Germinal center (tissue), 1 donor: Measurements from ENCODE around the gene IGSF10.
A peak's percentile ranks its signal among the peaks of the same experiment; 100 is the strongest.

Experiments
- DNase-seq: peaks from one replicate; pipeline ENCODE4 v3.0.0; 2012; ENCODE audit warnings: mixed read lengths, low spot score

Gene IGSF10

GRCh38 chr3:151460228-151460627, 633 bp downstream of the IGSF10 start:
- DNase-seq, result no peak

DNA sequence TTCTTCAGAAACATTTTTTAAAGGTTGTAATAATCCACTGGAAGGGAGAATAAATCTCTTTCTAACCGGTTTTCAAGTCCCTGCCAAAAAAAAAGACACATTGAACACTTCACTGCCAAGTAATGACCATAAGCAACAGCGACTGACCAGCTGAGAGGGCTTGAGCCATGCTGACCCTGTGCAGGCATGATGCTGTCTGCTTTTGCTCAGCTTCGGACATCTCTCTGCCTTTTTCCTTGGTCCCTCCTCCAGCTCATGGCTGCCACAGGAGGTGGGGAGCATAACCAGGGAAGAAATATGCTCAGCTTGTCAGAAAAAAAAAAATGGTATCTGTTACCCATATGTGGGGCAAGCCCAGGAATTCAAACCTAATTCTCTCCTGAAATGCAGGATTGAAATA, 1.5 kb downstream of the IGSF10 start:
- DNase-seq, result no peak

GRCh38 chr3:151456065-151456464, 4.8 kb downstream of the IGSF10 start:
- no peak for DNase-seq

DNA sequence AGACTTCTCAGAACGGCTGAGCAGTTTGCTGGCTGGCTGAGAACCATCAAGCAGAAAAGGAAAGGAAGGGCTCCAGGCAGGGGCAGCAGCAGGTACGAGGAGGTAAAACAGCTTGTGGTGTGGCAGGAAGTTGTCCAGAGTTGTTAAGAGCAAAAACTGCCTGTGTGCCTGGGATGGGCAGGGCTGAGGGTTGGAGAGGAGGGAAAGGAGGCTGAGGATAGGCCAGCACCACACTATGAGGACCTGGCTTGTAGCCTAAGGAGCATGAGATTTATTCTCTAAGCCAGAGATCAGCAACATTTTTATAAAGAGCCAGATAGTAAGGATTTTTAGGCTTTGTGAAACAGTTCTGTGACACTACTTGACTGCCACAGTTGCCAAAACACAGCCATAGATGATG, 8.0 kb downstream of the IGSF10 start:
- DNase-seq, result no peak

GRCh38 chr3:151452368-151452767, 8.5 kb downstream of the IGSF10 start:
- DNase-seq, result no peak

- DNase-seq, result no peak
Measured at GRCh38 chr3:151446002-151446340, 14.9 kb downstream of the IGSF10 start.

DNA sequence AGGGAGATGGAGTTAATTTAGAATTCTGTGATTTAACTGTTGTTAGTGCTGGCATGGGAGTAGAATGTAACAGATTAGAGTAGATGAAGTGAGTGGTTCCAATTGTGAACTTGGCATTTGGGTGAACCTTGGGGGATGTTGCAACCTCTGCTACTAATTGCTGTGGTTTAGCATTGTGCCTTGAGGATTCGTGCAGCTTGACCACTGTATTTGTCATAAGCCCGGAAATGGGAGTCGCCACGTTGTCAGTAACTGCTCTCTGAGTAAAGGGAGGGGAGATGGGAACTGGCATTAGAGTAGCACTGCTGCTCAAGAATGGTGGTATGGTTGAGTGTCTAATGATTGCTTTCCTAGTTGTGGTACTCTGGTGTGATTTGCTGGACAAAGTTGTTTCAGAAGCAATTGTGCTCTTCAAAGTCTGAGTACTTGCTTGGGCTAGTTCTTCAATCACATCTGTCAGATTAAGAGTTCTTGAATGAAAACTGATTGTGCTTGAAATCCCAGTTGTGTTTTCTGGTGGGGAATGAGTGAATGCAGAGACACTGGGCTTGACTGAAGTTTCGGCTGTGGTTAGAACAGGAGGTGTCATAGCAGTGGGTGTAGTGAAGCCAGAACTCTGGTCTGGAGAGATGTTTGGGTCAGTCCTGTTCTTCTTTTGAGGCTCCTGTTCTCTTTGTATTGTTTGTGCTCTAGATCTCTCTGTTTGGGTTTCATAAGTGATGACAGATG, 15.4 kb downstream of the IGSF10 start:
- DNase-seq, result no peak

- DNase-seq, result no peak
Measured at GRCh38 chr3:151443583-151443982, 17.3 kb downstream of the IGSF10 start.

GRCh38 chr3:151440940-151441339, 19.9 kb downstream of the IGSF10 start:
- DNase-seq, result no peak

- DNase-seq, result peak; percentile 75
Measured at GRCh38 chr3:151439652-151440125, 21.2 kb downstream of the IGSF10 start.

GRCh38 chr3:151437906-151438305, 23.0 kb downstream of the IGSF10 start:
- DNase-seq, result no peak

- no peak for DNase-seq
Measured at GRCh38 chr3:151436675-151437446, 24.0 kb downstream of the IGSF10 start.

DNA sequence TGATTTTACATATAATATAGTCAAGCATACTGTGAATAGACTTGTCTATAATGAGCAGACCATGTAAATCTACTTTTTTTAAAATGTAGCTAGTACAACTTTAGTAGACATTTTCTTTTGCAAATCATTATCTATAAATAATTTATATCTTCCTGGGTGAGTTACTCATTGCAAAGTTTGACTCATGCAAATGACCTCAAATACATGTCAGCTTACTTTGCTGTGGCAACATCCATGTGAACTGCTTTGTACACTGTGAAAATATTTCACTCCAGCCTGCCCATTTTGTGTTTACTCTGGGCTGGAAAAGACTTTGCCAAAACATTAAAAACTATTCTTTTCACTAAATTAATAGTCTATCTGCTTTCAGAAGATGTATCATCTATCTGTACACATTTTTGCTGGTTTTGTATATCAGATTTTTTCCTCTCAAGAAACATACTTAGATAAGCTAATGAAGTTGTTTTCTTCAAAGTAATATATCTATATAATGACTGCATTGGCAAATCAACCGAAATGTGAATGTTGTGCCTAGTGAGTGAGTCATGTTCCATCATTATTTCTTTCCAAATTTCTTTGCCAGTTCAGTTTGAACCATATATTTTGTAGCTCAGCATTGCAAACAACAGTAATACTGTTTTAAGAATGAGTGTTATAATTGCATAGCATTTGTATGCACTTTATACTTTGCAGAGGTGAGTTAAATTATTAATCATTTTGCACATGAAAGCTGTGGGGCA, 26.5 kb downstream of the IGSF10 start:
- DNase-seq, result peak; percentile 19

DNA sequence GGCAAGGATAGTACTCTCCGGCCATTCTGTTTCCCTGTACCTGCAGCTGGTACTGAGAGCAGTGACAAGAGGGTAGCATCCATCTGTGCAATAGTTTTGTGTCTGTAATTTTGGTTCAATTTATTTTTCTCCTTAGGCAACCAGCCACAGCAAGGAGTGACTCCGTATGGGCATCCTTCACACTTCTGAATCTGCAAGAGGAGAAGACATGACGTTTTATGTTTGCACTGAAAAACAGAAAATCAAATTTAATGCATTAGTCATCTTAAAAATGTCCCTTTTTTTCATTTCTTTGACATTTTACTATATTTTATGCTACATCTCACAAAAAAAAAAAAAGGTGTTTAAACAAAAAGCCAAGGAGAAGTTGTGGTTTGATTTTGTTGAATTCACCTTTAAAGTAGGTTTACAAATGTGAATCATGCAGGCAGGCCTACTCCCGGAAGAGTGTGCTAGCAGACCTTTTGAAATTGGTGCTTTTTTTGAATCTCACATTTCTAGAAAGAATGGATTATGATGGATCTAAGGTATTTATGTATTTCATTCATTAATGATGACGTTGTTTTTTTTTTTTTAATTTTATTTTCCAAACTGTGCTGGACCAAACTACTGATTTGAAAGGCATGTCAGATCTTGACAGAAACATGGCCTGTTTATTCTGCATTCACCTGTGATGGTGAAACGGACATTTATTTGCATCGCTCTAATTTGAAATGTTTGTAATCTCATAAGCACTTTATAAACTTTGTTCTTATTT, 28.1 kb downstream of the IGSF10 start:
- DNase-seq, result no peak

- DNase-seq, result no peak
Measured at GRCh38 chr3:151431940-151432339, 28.9 kb downstream of the IGSF10 start.

- DNase-seq, result no peak
Measured at GRCh38 chr3:151430821-151431484, 29.9 kb downstream of the IGSF10 start.

GRCh38 chr3:151428386-151428785, 32.5 kb downstream of the IGSF10 start:
- DNase-seq, result no peak

DNA sequence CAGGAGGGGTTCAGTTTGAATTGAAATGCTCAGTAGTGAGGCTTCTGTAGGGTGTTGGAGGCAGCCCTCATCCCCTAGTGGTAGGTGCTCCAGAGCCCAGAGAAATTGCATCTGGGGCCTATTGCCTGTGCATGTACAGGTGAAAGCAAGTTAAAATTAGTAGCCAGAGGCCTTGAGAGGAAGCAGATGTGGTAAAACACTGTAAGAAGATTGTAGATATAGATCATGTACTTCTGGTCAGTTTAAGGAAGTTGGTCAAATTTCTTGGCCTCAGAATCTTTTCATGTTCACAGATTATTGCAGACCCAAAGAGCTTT, 34.6 kb downstream of the IGSF10 start:
- peak; percentile 42 for DNase-seq

DNA sequence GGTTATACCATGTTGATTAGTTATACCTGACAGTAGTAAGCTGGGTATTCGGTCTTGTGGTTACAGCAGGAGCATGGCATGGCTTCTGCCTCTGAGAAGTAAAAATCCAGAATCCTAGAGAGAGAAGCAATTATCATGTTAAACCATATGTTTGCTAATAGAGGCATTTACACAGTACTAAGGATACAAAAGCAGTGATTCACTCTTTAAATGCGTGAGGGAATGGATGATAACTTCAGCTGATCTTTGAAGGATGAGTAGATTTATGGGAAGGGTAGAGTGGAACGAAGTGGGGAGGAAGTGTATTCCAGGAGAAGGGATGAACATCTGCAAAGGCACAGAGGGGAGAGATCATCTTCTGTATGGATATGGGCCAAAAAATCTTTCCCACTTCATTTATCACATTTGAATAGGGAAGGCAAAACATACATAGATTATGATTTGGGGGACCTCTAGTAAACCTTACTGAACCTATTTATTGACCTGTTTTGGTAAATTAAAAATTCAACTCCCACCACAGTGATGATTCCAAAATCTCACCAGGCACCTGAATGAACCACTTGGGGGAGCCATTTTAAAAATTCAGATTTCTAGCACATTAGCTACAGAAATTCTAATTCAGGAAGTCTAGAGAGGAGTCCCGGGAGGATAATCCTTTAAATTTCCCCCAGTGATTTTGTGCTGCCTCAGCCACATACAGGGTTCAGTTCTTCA, 35.1 kb downstream of the IGSF10 start:
- peak; percentile 16 for DNase-seq

DNA sequence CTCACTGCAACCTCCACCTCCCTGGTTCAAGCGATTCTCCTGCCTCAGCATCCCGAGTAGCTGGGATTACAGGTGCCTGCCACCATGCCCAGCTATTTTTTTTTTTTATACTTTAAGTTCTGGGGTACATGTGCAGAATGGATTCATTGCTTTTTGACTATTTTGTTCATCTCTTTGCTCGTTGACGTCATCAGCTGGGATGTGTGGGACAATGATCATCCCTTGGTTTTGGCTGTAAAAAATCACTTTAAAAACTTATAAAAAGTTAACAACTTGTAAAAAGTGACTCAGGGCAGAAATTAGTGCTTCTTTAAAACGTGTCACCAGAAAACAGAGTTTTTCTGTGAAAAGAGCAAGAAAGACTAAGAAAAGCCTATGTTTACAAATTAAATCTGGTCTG, 37.8 kb downstream of the IGSF10 start:
- DNase-seq, result no peak

DNA sequence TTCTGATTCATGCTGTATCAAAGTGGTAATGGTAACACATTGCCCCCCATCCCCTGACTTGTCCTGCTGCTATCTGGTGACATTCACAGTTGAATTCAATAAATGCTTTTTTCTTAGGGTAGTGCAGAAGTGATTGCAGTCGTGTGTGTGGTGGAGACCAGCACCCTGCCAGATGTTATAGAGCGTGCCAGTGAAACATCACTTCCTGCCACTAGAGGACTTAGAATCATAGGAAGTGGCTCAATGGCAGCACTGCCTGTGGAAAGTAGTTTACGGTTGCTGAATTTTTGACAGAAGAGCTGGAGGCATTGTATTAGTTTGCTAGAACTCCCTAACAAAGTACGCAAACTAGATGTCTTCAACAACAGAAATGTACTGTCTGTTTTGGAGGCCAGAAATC, 38.9 kb downstream of the IGSF10 start:
- DNase-seq, result peak; percentile 44
